Measurements from ENCODE around the gene ADAT3.

Gene ADAT3

GRCh38 chr19:1902923-1903322 is 2.3 kb upstream of the ADAT3 start (continued):
- TF ChIP-seq ZNF548 (tag by site-specific recombination; IDR thresholded peaks at IDR 0.05) = no peak
- no peak for TF ChIP-seq ZBTB1 (tag by site-specific recombination; IDR thresholded peaks at IDR 0.05)
- TF ChIP-seq REST (tag by site-specific recombination; IDR thresholded peaks at IDR 0.05) = no peak
- TF ChIP-seq HOXC10 (CRISPR knock-in tag; IDR thresholded peaks at IDR 0.05) = no peak
- TF ChIP-seq TRIM28 (IDR thresholded peaks at IDR 0.05; ENCODE audit: borderline replicate concordance, low read length) = no peak

GRCh38 chr19:1904860-1905109 is 414 bp upstream of the ADAT3 start:
- 0 out of 2 replicates have a peak, but pooled peaks have one; percentile 37 for TF ChIP-seq WT1 (tag by site-specific recombination; IDR thresholded peaks at IDR 0.05)
- no peak for TF ChIP-seq YY2 (tag by site-specific recombination; IDR thresholded peaks at IDR 0.05)
- 0 out of 2 replicates have a peak, but pooled peaks have one; percentile 34 for TF ChIP-seq ZNF184 (tag by site-specific recombination; IDR thresholded peaks at IDR 0.05)
- peak; percentile 41; the same call in 1 of the 2 replicates for TF ChIP-seq ZNF394 (tag by site-specific recombination; IDR thresholded peaks at IDR 0.05; ENCODE audit: borderline replicate concordance)
- 0 out of 2 replicates have a peak, but pooled peaks have one; percentile 49 for TF ChIP-seq ZBTB48 (tag by site-specific recombination; IDR thresholded peaks at IDR 0.05)
- TF ChIP-seq ZNF16 (tag by site-specific recombination; IDR thresholded peaks at IDR 0.05; ENCODE audit: low read depth) = no peak
- TF ChIP-seq ZBTB8A (tag by site-specific recombination; IDR thresholded peaks at IDR 0.05) = peak; percentile 22; the same call in 1 of the 2 replicates
- TF ChIP-seq ZNF561 (tag by site-specific recombination; IDR thresholded peaks at IDR 0.05; ENCODE audit: borderline replicate concordance) = no peak
- TF ChIP-seq ZXDB (tag by site-specific recombination; IDR thresholded peaks at IDR 0.05) = 0 out of 2 replicates have a peak, but pooled peaks have one; percentile 42
- TF ChIP-seq ZNF830 (tag by site-specific recombination; IDR thresholded peaks at IDR 0.05; ENCODE audit: low read depth) = no peak
- TF ChIP-seq ZSCAN23 (tag by site-specific recombination; IDR thresholded peaks at IDR 0.05) = peak; percentile 28; the same call in 1 of the 2 replicates
- TF ChIP-seq ZNF785 (tag by site-specific recombination; IDR thresholded peaks at IDR 0.05) = 0 out of 2 replicates have a peak, but pooled peaks have one; percentile 32
- 0 out of 2 replicates have a peak, but pooled peaks have one; percentile 19 for TF ChIP-seq ZNF639 (tag by site-specific recombination; IDR thresholded peaks at IDR 0.05)
- peak; percentile 86 for TF ChIP-seq ZNF391 (tag by site-specific recombination; IDR thresholded peaks at IDR 0.05; ENCODE audit: borderline replicate concordance, low read depth)
- peaks cover 0 to 17% of the 10 kb centered on the region in 2 experiments; a peak in 2 of 3 replicates for H3K36me3 ChIP-seq (ENCODE audit: control insufficient read depth in 2 of 2, insufficient read depth in 1 of 2, low read length in 2 of 2)
- H3K4me1 ChIP-seq (ENCODE audit: control insufficient read depth, insufficient read depth, low read length) = peaks cover 11% of the 10 kb centered on the region
- H3K4me3 ChIP-seq (ENCODE audit: low read depth, low read length) = no peak overlapping the region
- H3K9me3 ChIP-seq (ENCODE audit: control insufficient read depth, insufficient read depth, low read depth, low read length) = no peaks in the 10 kb centered on the region
- peak overlapping the region; percentile 37 for H3K27ac ChIP-seq (ENCODE audit: extremely low read depth, low read depth, low read length)
- ChIA-PET CTCF (interaction anchor here (0.7 kb wide), 1 partner anchor 731 kb away, joined by 3 read pairs; no protein-coding TSS in a partner anchor), POLR2A (interaction anchor here (1.0 to 1.5 kb wide), 3 partner anchors 16 to 28 kb away, joined by 3 read pairs; partner anchors contain the start of gene ABHD17A)

- H3K36me3 ChIP-seq (ENCODE audit: control insufficient read depth in 2 of 2, insufficient read depth in 1 of 2, low read length in 2 of 2) = peaks cover 0 to 21% of the 10 kb centered on the region in 2 experiments; a peak in 2 of 3 replicates
- no peaks in the 10 kb centered on the region for H3K9me3 ChIP-seq (ENCODE audit: control insufficient read depth, insufficient read depth, low read depth, low read length)
- POLR2A ChIA-PET = interaction anchor here (1.0 to 1.6 kb wide), 6 partner anchors 9 to 624 kb away, joined by 3 to 11 read pairs (median 4); no protein-coding TSS in a partner anchor
- H3K4me1 ChIP-seq (ENCODE audit: control insufficient read depth, insufficient read depth, low read length) = peaks cover 12% of the 10 kb centered on the region
- TF ChIP-seq ZEB2 (tag by site-specific recombination; IDR thresholded peaks at IDR 0.05) (no peak), ZNF394 (tag by site-specific recombination; IDR thresholded peaks at IDR 0.05; ENCODE audit: borderline replicate concordance) (0 out of 2 replicates have a peak, but pooled peaks have one; percentile 5), ZNF391 (tag by site-specific recombination; IDR thresholded peaks at IDR 0.05; ENCODE audit: borderline replicate concordance, low read depth) (0 out of 2 replicates have a peak, but pooled peaks have one; percentile 6), ZNF341 (tag by site-specific recombination; IDR thresholded peaks at IDR 0.05; ENCODE audit: low read depth) (peak; percentile 39), PRDM4 (tag by site-specific recombination; IDR thresholded peaks at IDR 0.05) (0 out of 2 replicates have a peak, but pooled peaks have one; percentile 5), ZNF610 (tag by site-specific recombination; IDR thresholded peaks at IDR 0.05; ENCODE audit: borderline replicate concordance) (0 out of 2 replicates have a peak, but pooled peaks have one; percentile 24), ZFP37 (tag by site-specific recombination; IDR thresholded peaks at IDR 0.05) (0 out of 2 replicates have a peak, but pooled peaks have one; percentile 20), ZNF664 (tag by site-specific recombination; IDR thresholded peaks at IDR 0.05) (no peak), ZNF623 (tag by site-specific recombination; IDR thresholded peaks at IDR 0.05) (0 out of 2 replicates have a peak, but pooled peaks have one; percentile 22)
- CTCF ChIA-PET = no interaction called here
- H3K27ac ChIP-seq (ENCODE audit: extremely low read depth, low read depth, low read length) = peak overlapping the region; percentile 81
- peak overlapping the region; percentile 81 for H3K4me3 ChIP-seq (ENCODE audit: low read depth, low read length)
Observed at GRCh38 chr19:1905863-1906375, 720 bp downstream of the ADAT3 start.
